ENCODE measurements around the gene DNMT3L.
"Not testable (repeated sequence)": the region's sequence is repeated elsewhere in the genome, so short reads cannot be mapped to it uniquely, and the experiment has no call there.

The DNMT3L gene

DNA sequence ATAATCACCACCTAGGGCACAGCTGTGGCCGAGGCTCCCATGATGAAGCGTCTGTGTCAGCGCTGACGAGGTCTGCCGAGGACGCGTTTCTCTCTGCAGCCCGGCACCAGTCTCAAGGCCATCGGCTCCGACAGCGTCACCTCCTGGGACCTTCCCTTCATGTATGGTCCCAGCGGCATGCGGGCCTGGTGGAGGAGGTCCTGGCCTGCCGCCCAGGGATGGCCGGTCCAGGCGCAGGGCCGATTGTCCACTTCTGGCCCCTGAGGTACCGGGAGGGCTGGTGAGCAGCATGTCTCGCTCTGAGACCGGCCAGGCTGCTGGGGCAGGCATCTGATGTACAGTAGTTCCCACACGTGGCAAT, 64.6 kb downstream of the DNMT3L start:
- not testable (repeated sequence) for DNase-seq (ENCODE audit: low read depth in 2 of 2)

Measured in stimulated activated CD8-positive, alpha-beta memory T cell treated with anti-CD3 and anti-CD28 coated beads, Interleukin-15, amount 100 ng/mL, for 48 hours (primary cell).